ENCODE measurements around the gene MUCL3. TPM values are rescaled to one million over a fixed set of nuclear protein-coding genes. Genes with fewer than 3 reads are reported as not detected.

The MUCL3 gene
- total and polyA plus RNA-seq, 2 of the 8 experiments (the other 6 are each of a cell fraction or from before 2014, with no cell fraction given) = 0.15 to 0.37 TPM

- TF ChIP-seq EP300 (IDR thresholded peaks at IDR 0.05; ENCODE audit: borderline replicate concordance in 1 of 2, low read depth in 2 of 2, low read length in 2 of 2) = no peak
- TF ChIP-seq HDAC2 (IDR thresholded peaks at IDR 0.05; ENCODE audit: borderline replicate concordance in 1 of 2, low read depth in 2 of 2, low read length in 2 of 2) = no peak
- no peak for TF ChIP-seq GABPA (IDR thresholded peaks at IDR 0.05; ENCODE audit: borderline replicate concordance, insufficient read depth, low read length)
- no peak for TF ChIP-seq BACH1 (IDR thresholded peaks at IDR 0.05; ENCODE audit: low read length)
Measured at GRCh38 chr6:30931969-30932645, 8.7 kb upstream of the MUCL3 start, which contains the start of gene SFTA2 (continued).

Measured in H1 (cell line).